ENCODE results near the gene CFAP70.

Gene CFAP70

GRCh38 chr10:73234695-73235094 is 124.0 kb downstream of the CFAP70 start:
- peaks cover 5 to 83% (median 36%) of the 10 kb centered on the region in 3 donors for H3K36me3 ChIP-seq
- H3K9me3 ChIP-seq: no peaks in the 10 kb centered on the region
- intact Hi-C loops (cut with DNase I; ENCODE audit: low total_unique reads): no loop called here
- TF ChIP-seq CTCF (IDR thresholded peaks at IDR 0.05): no peak
- no peak overlapping the region for H3K27ac ChIP-seq
- no peak for DNase-seq
- H3K4me3 ChIP-seq: no peak overlapping the region
- no peaks in the 10 kb centered on the region for H3K4me1 ChIP-seq
- no peaks in the 10 kb centered on the region for H3K27me3 ChIP-seq

GRCh38 chr10:73233883-73234282 is 124.8 kb downstream of the CFAP70 start:
- Histone ChIP-seq H3K9me3 (no peaks in the 10 kb centered on the region), H3K4me3 (no peak overlapping the region), H3K36me3 (peaks cover 5 to 77% (median 34%) of the 10 kb centered on the region in 3 donors), H3K27ac (no peak overlapping the region), H3K27me3 (no peaks in the 10 kb centered on the region), H3K4me1 (no peaks in the 10 kb centered on the region)
- no peak for DNase-seq
- intact Hi-C loops (cut with DNase I; ENCODE audit: low total_unique reads): no loop called here
- TF ChIP-seq CTCF (IDR thresholded peaks at IDR 0.05): no peak

- H3K27ac ChIP-seq: no peak overlapping the region
- TF ChIP-seq CTCF (IDR thresholded peaks at IDR 0.05): no peak
- no peak overlapping the region for H3K4me3 ChIP-seq
- no peaks in the 10 kb centered on the region for H3K27me3 ChIP-seq
- intact Hi-C loops (cut with DNase I; ENCODE audit: low total_unique reads): no loop called here
- H3K4me1 ChIP-seq: no peaks in the 10 kb centered on the region
- no peaks in the 10 kb centered on the region for H3K9me3 ChIP-seq
- peaks cover 5 to 83% (median 34%) of the 10 kb centered on the region in 3 donors for H3K36me3 ChIP-seq
- no peak for DNase-seq
These were observed 125.8 kb downstream of the CFAP70 start for GRCh38 chr10:73232887-73233286.

GRCh38 chr10:73229567-73229966 is 129.1 kb downstream of the CFAP70 start:
- H3K27ac ChIP-seq: no peak overlapping the region
- peaks cover 0 to 57% (median 18%) of the 10 kb centered on the region in 3 donors for H3K36me3 ChIP-seq

GRCh38 chr10:73228247-73228646 is 130.4 kb downstream of the CFAP70 start:
- no peak overlapping the region for H3K27ac ChIP-seq
- H3K36me3 ChIP-seq: peaks cover 0 to 43% (median 9%) of the 10 kb centered on the region in 3 donors
- no peaks in the 10 kb centered on the region for H3K9me3 ChIP-seq
- H3K27me3 ChIP-seq: no peaks in the 10 kb centered on the region
- no peak for TF ChIP-seq CTCF (IDR thresholded peaks at IDR 0.05)
- intact Hi-C loops (cut with DNase I; ENCODE audit: low total_unique reads): no loop called here
- no peak overlapping the region for H3K4me3 ChIP-seq
- no peaks in the 10 kb centered on the region for H3K4me1 ChIP-seq
- no peak for DNase-seq

More at GRCh38 chr10:73229567-73229966, 129.1 kb downstream of the CFAP70 start:
- Histone ChIP-seq H3K9me3 (no peaks in the 10 kb centered on the region), H3K4me1 (no peaks in the 10 kb centered on the region), H3K27me3 (no peaks in the 10 kb centered on the region), H3K4me3 (no peak overlapping the region)
- TF ChIP-seq CTCF (IDR thresholded peaks at IDR 0.05): no peak
- intact Hi-C loops (cut with DNase I; ENCODE audit: low total_unique reads): no loop called here
- DNase-seq: no peak

GRCh38 chr10:73226663-73227062 is 132.0 kb downstream of the CFAP70 start:
- Histone ChIP-seq H3K9me3 (no peaks in the 10 kb centered on the region), H3K4me3 (no peak overlapping the region), H3K27ac (no peak overlapping the region), H3K36me3 (peaks cover 0 to 41% (median 0%) of the 10 kb centered on the region in 3 donors), H3K4me1 (no peaks in the 10 kb centered on the region), H3K27me3 (no peaks in the 10 kb centered on the region)
- no peak for DNase-seq
- TF ChIP-seq CTCF (IDR thresholded peaks at IDR 0.05): no peak
- intact Hi-C loops (cut with DNase I; ENCODE audit: low total_unique reads): no loop called here
